Stromal cell of bone marrow (primary cell): ENCODE results near the gene MESD.
A peak's percentile ranks its signal among the peaks of the same experiment; 100 is the strongest.

Experiments used
- DNase-seq: peaks from one replicate; pipeline ENCODE4 v3.0.0-alpha.2; 2012; ENCODE audit warnings: low read depth

The MESD gene

DNA sequence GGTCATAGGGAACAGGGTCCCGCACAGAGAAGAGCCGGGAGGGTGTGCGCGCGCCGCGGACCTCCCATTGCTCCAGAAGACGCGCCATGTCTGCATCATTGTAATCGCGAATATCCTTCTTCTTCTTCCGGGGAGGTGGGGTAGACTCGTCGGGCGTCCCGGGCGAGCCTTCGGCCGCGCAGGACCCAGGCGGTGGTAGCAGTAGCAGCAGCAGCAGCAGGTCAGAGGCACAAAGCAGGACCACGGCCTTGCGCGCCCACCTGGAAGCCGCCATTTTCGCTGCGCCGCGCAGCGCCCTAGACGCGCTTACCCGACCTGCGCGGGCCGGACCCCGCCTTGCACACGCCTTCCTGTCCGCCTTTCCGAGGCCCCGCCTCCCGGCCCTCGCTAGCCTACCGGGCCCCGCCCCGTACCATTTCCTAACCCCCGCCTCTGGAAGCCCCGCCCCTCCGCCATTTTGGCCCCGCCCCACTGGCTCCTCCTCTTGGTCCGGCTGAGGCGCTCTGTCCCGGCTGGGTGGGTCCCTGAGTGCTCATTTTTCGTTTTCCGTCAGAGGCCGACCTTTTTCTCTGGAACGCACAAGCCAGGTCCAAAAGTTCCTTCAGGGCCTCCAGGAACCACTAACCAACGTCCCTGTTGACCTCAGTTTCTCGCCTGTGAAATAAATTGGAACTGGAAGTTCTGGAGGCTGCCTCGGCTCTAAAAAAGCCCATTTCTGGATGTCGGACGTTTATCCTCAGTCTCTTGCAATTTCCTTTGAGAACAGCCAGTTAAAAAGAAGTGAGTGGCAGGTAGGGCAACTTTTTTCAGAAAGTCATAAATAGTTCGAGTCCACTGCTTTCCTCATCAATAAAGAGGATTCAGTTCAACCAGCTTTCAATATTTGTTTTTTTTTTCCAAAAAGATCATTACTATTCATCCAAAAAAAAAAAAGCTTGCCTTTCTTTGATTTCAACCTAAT lies at the start of gene MESD:
Gene MESD (minus strand): TSS at position 302 of the 961 bp plus-strand sequence. CDS start 28 bp downstream, at position 274.
- peak; percentile 90 for DNase-seq

DNA sequence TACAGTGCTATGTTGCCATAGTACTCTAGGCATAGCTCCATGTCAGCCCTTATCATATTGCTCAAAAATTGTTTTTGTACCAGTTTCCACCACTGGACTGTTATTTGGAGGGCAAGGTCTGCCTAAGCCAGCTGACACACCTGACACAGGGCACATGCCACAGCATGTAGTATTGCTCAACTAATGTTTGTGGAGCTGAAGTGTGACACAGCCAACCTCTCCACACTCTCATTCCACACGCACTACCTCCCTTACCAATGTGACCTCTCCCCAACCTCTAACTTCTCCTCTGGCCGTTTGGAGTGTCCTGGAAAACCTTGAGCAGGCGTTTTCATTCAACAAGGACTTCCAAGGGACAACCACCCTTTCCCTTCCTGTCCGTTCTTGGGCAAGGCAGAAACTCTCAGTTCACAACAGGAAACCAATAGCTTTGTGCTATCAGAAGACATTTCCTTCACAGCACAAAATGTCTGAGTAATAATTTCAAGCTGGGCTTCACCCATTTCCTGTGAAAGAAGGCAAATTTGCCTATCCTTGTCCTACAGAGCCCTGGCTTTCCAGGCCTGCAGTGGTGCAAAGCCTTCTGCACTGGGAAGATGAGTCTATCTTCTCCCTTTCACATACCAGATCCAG lies 49.5 kb upstream of the MESD start:
- DNase-seq, result no peak

DNA sequence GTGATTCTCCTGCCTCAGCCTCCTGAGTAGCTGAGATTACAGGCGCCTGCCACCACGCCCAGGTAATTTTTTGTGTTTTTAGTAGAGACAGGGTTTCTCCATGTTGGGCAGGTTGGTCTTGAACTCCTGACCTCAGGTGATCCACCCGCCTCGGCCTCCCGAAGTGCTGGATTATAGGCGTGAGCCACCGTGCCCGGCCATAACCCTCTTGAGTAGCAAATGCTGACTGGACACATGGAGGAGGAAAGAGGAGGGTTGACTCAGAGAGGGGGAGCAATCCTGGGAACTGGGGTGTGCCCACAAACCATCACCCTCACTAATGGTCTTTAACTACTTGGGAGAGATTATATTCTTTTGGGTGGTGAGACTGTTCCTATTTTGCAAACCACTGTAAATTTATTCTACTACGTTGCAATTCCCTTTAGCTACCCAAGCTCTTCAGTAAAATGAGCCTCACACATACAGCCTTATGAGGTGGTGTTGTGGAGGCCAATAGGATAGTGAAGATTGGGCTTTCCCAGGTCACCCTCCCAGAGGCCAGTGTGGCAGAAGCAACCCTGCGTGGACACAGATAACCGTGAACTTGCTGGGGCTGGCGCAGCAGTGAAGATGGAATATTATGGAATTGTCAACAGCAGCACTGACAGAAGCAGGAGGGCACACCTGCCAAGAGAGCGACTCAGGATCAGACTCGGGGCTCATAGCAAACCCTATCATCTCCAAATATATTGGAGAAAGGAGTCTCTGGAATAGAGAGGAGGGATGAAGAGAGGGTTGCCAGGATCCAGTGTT lies 48.5 kb upstream of the MESD start:
- DNase-seq, result no peak

DNA sequence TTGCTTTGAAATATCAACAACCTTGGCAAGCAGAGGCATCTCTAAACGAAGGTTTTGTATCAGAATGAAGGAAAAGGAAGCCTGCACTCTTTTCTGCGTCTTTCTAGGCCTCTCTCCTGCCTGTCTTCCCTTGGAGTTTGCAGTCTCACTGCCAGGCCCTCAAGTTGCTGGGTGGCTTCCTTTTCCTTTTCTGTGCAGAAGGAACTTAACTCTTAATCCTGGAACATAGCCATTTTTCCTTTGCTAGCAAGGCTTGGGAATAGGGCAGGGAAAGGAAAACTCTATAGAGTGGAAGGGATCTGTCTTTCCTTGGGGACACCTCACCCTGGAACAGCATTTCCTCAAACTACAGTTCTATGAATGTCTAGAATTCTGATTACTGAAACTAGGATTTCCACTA lies 43.9 kb upstream of the MESD start:
- no peak for DNase-seq

DNA sequence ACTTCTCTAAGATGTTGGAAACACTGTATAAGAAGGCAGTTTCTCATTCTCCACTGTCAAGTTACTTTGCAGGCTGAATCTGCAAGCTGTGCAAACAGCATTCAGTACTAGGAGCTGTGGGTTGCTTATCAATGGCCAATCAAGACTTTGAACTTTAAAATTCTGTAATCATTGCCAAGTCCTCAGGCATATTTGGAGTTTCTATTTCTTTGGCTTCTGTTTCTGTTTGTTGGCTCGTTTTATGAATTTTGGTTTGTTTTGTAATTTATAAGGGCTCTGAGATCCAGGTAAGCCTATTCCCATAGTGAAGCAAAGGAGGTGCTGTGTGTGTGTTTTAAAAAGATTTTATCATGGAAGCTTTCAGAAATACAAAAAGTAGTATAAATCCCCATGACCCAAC lies 43.2 kb upstream of the MESD start:
- DNase-seq, result no peak

DNA sequence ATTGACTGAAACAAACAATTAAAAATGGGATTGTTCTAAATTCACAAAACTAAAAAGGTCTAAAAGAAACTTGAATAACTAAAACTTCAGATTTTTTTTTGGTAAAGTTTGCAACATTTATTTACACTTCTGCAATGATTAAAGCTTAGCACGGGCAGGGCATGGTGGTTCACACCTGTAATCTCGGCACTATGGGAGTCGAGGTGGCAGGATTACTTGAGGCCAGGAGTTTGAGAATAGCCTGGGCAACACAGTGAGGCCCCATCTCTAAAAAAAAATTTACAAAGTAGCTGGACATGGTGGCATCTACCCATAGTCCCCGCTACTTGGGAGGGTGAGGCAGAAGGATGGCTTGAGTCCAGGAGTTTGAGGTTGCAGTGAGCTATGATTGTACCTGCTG lies 42.7 kb upstream of the MESD start:
- DNase-seq, result no peak

DNA sequence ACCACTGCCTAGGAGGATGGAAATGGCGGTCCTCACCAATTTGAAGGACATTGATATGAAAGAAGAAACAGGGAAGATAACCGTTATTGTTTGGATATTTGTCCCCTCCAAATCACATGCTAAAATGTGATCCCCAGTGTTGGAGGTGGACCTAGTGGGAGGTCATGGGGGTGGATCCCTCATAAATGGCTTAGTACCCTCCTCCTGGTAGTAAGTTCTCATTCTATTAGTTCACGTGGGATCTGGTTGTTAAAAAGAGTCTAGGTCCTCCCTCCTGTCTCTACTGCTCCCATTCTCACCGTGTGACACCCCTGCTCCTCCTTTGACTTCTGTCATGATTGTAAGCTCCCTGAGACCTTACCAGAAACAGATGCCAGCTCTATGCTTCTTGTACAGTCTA lies 41.6 kb upstream of the MESD start:
- DNase-seq, result no peak

DNA sequence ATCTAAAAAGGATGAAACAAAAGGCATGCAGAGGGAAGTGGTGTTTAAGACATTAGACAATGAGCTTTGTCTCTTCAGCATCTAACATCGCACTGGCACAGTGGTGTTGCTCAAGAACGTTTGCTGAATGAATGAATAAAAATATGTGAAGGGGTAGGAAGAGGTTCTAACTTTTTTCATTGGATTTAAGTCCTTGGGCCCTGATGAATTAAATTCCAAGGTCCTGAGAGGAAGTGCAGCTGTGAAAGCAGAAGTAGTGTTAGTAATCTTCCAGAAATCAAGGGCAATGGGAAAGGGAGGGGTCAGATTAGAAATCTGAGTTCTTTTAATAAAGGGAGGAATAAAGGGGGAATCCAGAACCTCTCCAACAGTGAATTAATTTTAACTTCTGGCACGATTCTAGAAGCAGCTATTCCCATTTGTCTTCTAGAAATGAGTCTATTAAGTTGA lies 40.7 kb upstream of the MESD start:
- DNase-seq, result no peak

DNA sequence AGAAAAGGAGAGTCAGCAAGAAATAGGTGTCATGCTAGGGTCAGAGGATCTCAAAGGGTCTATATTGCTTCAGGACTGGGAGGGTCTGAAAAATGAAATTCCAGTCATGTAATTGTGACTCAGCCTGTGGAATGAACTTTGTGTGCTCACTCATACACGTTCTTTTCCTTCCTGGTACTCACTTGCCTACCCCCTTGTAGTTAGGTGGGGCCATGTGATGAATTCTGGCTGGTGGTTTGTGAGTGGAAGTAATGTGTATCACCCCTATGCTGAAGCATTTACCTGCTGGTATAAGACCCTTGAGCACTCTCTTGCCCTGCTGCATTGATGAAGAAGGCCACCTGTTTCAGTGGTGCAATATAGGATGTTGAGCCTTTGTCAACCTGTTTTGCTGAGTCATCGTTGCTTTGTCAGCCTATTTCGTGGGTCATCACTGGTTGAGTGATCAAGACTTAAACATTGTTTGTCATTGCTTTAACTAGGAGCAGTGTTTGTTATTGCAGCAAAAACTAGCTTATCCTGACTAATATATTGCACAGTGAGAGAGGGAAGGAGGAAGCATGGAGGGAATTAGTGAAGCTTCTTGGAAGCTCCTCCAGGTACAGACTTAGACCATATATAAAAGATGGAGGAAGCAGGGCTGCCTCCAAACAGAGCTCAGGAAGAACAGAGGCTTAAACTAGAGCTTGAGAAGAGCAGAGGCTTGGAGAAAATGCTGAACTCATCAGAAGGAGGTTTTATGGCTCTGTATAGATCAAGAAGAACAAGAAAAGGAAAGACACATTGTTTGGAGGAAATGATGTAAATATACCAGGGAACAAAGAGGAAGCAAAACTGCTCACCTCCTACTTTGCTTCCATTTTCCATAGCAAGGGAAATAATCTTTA lies 40.0 kb upstream of the MESD start:
- DNase-seq, result peak; percentile 17

DNA sequence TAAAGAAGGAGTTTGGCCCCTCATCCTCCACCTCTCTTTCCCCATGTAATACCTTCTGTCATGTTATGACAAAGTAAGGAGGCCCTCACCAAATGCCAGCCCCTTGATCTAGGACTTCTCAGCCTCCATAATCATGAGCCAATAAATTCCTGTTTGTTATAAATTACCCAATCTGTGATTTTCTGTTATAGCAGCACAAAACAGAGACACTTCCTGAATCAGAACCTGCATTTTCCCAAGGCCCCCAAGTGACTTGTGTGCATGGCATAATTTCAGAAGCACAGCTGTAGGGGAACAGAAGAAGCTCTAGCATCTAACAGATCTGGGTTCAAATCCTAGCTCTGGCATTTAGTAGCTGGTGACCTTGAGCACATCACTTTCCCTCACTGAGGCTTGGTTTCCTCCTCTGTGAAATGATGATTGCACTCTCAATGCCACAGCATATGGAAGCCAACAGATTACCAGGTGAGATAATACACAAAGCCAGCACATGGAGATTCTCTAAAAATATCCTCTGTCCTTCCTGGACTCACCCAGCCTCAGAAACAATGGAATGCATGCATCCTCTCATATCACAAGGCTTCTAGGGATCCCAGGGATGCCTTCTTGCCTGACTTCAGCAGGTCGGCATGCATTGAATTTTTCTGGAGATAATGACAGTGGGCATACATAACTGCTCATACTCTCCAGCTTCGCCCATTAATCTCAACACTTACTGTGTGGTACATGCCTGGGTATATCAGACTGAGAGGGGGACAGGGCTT lies 37.4 kb upstream of the MESD start:
- DNase-seq, result no peak

DNA sequence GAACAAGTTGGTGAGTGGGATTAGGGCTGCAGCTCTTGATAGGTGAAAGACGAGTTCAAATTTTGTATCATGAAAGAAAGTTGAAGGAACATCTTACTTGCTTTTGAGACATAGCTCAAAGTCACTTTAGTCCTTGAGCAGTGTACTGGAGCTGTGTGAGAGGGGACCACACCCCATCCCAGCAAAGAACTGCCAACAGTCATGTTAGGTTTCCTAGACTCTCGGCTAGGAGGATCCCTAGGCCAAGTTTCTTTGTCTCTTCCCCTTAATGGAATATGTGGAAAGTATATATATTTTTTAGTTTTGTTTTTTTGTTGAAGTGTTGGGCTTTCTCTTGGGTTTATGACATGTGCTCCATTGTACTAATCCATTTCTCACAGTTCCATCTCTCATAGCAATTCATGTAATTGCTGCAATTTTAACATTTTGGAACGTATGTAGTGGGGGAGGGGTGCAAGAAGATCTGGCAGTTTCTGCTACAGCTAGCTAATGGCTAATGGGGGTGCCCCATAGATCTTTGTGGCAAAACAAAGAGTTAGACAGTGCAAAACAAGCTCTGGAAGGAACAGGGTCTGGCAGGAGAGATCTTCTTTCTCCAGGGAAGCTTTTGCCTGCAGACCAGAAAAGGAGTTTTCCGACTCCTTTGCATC lies 36.2 kb upstream of the MESD start:
- DNase-seq, result no peak

DNA sequence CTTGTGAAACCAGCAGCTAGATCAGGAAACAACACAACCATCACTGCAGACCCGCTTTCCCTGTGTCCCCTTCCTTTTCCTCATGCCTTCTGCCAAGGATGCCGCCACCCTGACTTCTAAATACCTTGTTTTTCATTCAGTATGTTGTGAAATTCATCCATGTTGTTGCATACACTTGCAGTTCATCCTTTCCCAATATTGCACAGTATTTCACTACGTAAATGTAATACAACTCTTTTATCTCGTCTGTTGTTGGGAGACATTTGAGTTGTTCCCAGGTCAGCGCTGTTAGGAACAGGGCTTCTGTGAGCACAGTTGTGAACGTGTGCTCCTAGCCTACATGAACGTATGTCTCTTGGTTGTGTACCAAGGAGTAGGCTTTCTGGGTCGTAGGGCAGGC lies 35.3 kb upstream of the MESD start:
- DNase-seq, result no peak

DNA sequence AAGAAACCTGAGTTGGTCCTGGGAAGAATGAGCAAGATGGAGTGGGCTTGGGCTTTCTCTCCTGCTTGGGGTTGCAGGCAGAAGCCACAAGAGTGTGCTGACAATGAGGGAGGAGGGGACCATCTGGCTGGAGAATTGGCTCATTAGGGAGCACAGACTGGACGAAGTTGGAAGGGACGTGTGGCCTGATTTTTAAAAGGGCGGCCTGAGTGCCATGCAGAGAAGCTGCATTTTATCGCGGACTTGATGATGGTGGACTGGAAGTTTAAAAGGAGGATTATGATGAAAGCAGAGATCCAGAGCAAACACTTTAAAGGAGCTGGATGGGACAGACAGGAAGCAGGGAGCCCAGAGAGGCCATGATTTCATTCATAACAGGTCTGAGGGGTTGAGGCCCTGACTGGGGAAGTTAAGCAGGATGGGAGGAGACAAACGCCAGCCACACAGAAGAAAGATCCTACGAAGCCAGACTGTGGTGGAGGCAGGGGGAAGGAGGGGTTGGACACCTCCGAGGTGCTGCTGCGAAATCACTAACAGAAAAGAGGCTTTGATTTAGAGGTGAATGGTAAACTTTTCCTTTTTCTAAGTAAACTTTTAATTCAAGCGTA lies 34.8 kb upstream of the MESD start:
- DNase-seq, result no peak

DNA sequence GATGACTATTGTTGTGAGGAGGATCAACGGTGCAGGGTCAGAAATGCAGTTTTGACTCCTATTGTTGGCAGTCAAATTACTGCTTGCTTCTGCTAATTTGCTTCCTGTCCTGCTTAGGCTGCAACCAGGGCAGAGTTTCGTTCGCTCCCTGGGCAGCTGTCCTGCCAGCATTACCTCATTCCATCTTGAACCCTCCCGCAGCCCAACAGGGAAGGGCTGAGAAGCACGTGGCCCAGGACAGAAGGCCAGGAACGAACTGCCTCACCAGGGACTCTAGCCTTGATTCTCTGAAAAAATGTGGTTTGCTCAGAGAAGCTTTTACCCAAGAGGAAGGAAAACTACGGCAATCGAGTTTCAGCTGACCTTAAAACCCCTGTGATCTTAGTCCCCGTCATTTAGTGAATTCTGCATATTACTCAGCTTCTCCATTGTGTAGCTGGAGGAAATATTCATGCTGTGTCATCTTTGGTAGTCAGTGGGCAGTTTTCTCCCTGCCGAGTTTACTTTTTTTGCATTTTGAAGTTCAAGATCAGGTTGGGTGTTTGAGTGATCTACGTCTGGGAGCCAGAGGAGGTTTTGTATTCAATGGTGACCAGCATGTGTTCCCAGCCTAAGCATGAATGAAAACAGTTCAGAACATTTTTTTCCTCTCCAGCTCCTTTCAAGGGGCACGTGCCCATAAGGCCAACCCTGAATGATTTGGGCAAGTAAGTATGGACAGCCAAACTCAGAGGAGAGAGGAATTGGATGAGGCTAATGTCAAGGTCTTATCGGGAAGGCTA lies 34.1 kb upstream of the MESD start:
- peak; percentile 90 for DNase-seq

DNA sequence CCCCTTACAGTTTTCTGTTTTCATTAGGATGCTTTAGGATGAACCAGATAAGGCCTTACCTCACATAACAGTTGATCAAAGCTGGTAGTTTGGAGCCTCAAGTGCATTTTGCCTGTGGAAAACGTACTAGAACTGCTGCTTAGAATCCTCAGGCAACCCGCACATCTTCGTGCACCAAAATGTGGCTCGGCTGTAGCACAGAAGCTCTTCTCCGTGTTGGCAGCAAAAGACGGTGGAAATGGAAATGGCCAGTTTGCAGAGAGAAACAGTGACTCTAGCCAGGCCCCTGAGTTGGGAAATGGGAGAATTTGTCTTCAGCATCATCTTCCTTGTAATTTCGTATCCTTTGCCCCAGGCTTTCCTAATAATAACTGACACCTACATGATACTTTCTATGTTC lies 31.7 kb upstream of the MESD start:
- no peak for DNase-seq

DNA sequence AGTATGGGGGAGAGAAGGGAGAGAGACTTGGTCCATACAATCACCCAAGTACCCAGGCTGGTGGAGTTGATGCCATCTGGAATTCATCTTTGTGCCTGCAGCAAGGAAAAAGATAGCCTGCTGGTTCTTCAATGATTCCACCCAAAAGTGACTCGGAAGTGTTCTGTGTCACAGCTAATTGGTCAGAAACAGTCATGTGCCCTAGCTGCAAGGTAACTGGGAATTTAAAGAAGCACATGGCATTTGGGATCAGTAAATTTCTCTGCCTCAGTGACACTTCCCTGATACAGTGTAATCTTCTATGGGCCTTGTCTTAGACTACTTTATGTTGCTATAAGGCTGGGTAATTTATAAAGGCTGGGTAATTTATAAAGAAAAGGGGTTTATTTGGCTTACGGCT lies 28.6 kb upstream of the MESD start:
- no peak for DNase-seq

DNA sequence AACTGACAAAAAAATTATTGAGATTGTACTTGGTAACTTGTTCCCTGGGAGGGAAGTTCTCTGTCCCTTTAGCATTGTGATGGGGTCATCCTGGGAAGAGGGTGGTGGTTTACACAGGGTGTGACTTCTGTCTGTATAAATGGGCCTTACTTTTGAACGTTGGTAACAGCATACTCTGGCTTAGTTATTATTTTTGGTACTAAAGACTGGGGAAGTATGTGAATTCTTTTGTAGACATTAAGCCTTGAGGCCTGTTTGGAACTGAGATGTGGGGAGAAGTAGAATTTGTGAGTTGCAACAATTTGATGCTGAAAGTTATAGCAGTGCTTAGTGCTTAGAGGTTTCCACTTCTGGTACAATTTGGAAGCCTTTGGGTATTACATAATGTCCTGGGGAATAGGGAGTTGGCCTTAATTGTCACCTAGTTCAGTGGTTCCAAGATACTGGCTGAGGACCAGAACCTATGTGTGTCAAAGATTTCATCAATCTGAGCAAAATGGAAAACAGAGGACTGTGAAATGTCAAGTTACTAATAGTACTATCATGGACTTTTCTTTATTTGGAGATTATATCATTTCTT lies 27.0 kb upstream of the MESD start:
- no peak for DNase-seq

DNA sequence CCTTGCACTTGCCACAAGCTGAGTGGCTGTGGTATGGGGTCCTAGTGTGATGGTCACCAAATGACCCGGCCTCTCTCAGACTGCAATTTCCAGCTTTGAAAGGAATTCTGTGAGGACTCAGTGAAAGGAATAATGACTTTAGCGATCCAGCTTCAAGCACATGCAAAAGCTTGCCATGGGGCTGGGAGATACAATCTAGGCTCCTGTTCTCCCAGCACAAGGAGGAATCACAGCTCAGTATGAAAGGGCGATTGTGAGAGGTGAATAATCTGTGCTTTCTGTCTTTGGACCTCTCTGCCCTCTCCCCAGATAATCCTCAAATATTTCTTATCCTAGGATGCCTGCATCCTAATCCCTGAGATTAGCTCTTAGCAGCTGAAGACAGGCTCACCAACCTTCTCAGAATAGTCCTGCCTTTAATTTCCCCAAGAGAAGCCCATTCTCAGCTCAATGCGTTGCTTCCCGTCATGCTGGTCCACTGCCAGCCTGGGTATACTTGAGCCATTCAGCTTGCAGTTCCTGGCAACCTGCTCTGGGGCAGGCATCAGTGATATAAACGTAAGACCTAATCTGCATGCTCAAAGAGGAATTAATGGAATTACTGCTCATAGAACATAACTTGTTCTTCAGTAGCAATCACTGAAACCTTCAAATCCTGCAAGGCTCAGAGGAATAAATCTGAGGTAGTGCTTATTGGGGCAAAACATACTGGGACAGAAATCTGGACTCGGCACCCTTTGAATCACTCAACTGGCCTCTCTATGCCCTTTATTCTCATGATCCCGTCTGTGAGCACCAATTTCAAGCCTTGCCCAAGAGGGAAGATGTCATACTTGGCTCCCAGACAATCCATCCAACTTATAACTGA lies 26.2 kb upstream of the MESD start:
- DNase-seq, result peak; percentile 69
